Stimulated activated CD8-positive, alpha-beta memory T cell treated with anti-CD3 and anti-CD28 coated beads, Interleukin-7, amount 100 ng/mL, for 24 hours (primary cell): ENCODE data around the gene OARD1.
"Not testable (repeated sequence)": the region's sequence is repeated elsewhere in the genome, so short reads cannot be mapped to it uniquely, and the experiment has no call there.

ENCODE experiments used
- DNase-seq: peaks from one replicate; pipeline ENCODE4 v3.0.0-alpha.2; 2020; ENCODE audit warnings: low read depth

Gene OARD1

DNA sequence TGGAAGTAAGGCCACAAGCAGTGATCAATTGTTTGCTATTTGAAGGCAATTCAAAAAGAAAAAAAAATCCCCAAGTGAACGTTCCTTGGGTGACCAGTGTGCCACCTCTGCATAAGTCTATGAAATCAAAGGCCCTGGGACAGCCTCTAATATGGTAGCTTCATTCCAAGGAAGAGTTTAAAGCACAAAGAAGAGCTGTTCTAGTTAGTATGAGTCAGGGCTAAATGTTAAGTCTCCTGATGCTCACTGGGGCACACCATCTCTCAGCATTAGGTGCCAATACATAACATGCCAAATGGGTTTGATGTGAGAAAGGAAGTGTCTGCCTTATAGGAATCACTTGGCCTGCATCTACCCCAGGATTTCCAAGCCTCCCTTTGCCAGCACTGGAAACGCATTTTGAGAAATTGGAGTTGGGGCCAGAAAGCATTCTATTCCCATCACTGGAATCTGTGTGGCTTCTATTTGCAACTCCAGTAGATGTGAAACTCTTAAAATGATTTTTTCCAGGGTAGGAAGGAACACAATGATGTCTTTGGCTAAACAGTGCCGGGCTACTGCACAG is 46.1 kb downstream of the OARD1 start:
- no peak for DNase-seq

DNA sequence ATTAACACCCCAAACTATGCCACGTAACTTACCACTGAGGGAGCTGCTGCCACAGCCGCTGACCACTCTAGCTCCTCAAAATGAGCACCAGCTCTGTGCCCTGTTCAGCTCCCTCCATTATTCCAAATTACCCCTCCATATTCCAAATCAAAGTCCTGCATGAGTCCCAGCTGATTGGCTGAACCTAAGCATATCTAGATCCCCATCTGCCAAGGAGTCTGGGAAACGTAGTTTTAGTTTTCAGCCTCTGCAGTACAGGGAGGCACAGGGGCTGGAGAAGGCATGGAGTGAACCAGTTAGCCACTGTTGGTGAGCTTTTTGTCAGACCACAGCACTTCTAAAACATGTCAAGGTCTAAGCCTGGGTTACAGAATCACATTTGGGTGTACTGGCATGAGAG is 49.0 kb downstream of the OARD1 start:
- DNase-seq, result no peak

- DNase-seq, result no peak
Measured at GRCh38 chr6:41022294-41022693, 49.9 kb downstream of the OARD1 start.

DNA sequence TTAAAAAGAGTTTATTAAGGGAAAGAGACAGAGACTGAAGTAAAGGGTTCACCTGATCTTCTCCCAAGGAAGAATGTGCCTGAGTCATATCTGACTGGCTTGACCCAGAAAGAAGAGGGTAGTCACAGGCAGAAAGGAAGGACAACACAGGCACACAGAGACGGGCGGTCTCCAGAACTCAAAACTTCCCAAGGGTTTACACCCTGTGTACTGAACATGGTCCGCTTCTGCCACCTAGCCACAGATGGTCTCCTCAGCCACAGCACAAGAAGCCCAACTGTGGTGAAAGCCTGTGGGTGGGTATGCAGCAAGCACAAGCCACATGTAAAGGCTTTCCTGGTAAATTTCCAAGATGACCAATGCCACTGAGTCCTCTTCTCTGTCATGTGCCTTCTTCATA is 50.3 kb downstream of the OARD1 start:
- DNase-seq, result no peak

GRCh38 chr6:41017663-41018062 is 54.5 kb downstream of the OARD1 start:
- DNase-seq, result no peak

GRCh38 chr6:41015860-41016259 is 56.3 kb downstream of the OARD1 start:
- DNase-seq, result not testable (repeated sequence)

GRCh38 chr6:41014780-41015179 is 57.4 kb downstream of the OARD1 start:
- DNase-seq, result no peak
